Limb (tissue), 2 donors: ENCODE data around the gene TNS2.

ENCODE experiments used
- DNase-seq, 2 donors: peaks; one replicate each; pipeline ENCODE4 v3.0.0-alpha.2; 2016; ENCODE audit errors: extremely low spot score in 2 of 2

TNS2 gene

DNA sequence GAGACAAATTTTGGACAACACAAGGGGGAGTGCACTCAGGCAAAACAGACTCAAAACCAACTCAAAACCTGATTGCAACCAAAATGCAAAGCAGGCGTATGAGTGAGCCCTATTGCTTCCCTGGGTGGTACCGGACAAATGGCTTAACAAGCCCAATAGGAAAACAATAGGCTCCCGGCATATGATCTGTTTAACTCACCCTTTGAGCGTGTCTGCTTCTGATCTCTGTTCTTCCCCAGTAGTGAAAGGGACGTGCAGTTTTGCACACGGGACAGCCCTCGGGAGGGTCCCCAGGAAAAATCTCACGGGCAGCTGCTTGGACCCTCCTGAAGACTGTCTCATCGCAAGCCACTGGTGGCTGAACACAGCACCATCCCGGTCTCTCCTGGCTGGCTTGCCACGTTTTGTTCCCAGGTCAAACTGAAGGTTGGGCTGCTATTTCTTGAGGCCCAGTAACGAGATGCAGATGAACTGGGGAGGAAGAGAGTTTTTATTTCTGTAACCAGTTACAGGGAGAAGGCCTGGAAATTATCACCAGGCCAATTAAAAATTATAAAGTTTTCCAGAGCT is 63.4 kb downstream of the TNS2 start:
- no peak for DNase-seq

DNA sequence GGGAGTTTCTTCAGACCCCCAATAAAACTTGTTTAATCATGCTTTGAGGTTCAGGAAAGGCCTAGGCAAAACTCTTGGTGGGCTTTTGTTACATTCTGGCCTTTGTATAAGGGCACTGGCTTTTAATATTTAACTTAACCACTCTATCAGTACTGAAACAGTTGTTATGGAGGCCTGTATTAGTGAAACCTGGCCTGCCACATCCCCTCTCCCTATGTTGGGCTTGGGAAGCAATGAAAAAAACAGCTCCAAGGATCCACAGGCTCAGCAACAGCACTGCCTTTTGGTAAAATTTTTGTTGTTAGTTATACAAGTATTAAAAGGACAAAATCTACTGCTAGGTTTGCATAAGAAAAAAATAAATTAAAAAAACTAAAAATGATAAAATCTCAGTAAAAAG is 64.1 kb downstream of the TNS2 start:
- DNase-seq = no peak
